Activated naive CD8-positive, alpha-beta T cell (primary cell): ENCODE measurements around the gene FAM131A.

Experiments used
- H3K27ac Mint-ChIP-seq: one replicate; pipeline ENCODE4 v1.8.0; 2021; ENCODE audit warnings: mixed read lengths
- H3K27me3 Mint-ChIP-seq: one replicate; pipeline ENCODE4 v1.8.0; 2021; ENCODE audit warnings: mixed read lengths
- H3K36me3 Mint-ChIP-seq: one replicate; pipeline ENCODE4 v1.8.0; 2021; ENCODE audit warnings: mixed read lengths
- H3K4me1 Mint-ChIP-seq: one replicate; pipeline ENCODE4 v1.8.0; 2021; ENCODE audit warnings: low read depth, mixed read lengths
- H3K4me3 Mint-ChIP-seq: one replicate; pipeline ENCODE4 v1.8.0; 2021; ENCODE audit warnings: mild to moderate bottlenecking, mixed read lengths
- H3K9me3 Mint-ChIP-seq: one replicate; pipeline ENCODE4 v1.8.0; 2021; ENCODE audit warnings: low read depth, mixed read lengths

Gene FAM131A

GRCh38 chr3:184343200-184343876 is 5.9 kb downstream of the FAM131A start:
- Mint-ChIP-seq H3K4me3 (no peak overlapping the region), H3K4me1 (peaks cover 4% of the 10 kb centered on the region), H3K36me3 (peaks cover 6% of the 10 kb centered on the region), H3K27ac (no peak overlapping the region), H3K9me3 (no peaks in the 10 kb centered on the region), H3K27me3 (no peaks in the 10 kb centered on the region)

GRCh38 chr3:184344579-184345316 is 7.3 kb downstream of the FAM131A start:
- Mint-ChIP-seq H3K9me3 (no peaks in the 10 kb centered on the region), H3K27ac (no peak overlapping the region), H3K27me3 (no peaks in the 10 kb centered on the region), H3K36me3 (peaks cover 6% of the 10 kb centered on the region), H3K4me1 (no peaks in the 10 kb centered on the region), H3K4me3 (no peak overlapping the region)

GRCh38 chr3:184345317-184346144 is 8.1 kb downstream of the FAM131A start:
- Mint-ChIP-seq H3K9me3 (no peaks in the 10 kb centered on the region), H3K27me3 (no peaks in the 10 kb centered on the region), H3K4me1 (no peaks in the 10 kb centered on the region), H3K36me3 (peaks cover 6% of the 10 kb centered on the region), H3K27ac (no peak overlapping the region), H3K4me3 (no peak overlapping the region)

- peaks cover 6% of the 10 kb centered on the region for H3K36me3 Mint-ChIP-seq
- no peaks in the 10 kb centered on the region for H3K4me1 Mint-ChIP-seq
- H3K27me3 Mint-ChIP-seq, result no peaks in the 10 kb centered on the region
- no peak overlapping the region for H3K4me3 Mint-ChIP-seq
- no peak overlapping the region for H3K27ac Mint-ChIP-seq
- H3K9me3 Mint-ChIP-seq, result no peaks in the 10 kb centered on the region
Observed at GRCh38 chr3:184346480-184347190, 9.2 kb downstream of the FAM131A start.

GRCh38 chr3:184347321-184348056 is 10.1 kb downstream of the FAM131A start:
- H3K36me3 Mint-ChIP-seq, result peaks cover 6% of the 10 kb centered on the region
- no peaks in the 10 kb centered on the region for H3K27me3 Mint-ChIP-seq
- H3K4me3 Mint-ChIP-seq, result no peak overlapping the region
- no peak overlapping the region for H3K27ac Mint-ChIP-seq
- no peaks in the 10 kb centered on the region for H3K4me1 Mint-ChIP-seq
- H3K9me3 Mint-ChIP-seq, result no peaks in the 10 kb centered on the region

GRCh38 chr3:184348057-184348382 is 10.6 kb downstream of the FAM131A start:
- no peaks in the 10 kb centered on the region for H3K4me1 Mint-ChIP-seq
- no peak overlapping the region for H3K27ac Mint-ChIP-seq
- H3K4me3 Mint-ChIP-seq, result no peak overlapping the region
- peaks cover 3% of the 10 kb centered on the region for H3K36me3 Mint-ChIP-seq
- H3K27me3 Mint-ChIP-seq, result no peaks in the 10 kb centered on the region
- no peaks in the 10 kb centered on the region for H3K9me3 Mint-ChIP-seq

- Mint-ChIP-seq H3K36me3 (peaks cover 3% of the 10 kb centered on the region), H3K9me3 (no peaks in the 10 kb centered on the region), H3K4me3 (no peak overlapping the region), H3K4me1 (no peaks in the 10 kb centered on the region), H3K27me3 (no peaks in the 10 kb centered on the region), H3K27ac (no peak overlapping the region)
Observed at GRCh38 chr3:184349563-184350470, 12.4 kb downstream of the FAM131A start.

GRCh38 chr3:184350618-184351017 is 13.2 kb downstream of the FAM131A start:
- no peaks in the 10 kb centered on the region for H3K36me3 Mint-ChIP-seq
- H3K4me1 Mint-ChIP-seq, result no peaks in the 10 kb centered on the region
- no peak overlapping the region for H3K4me3 Mint-ChIP-seq
- no peaks in the 10 kb centered on the region for H3K27me3 Mint-ChIP-seq
- no peaks in the 10 kb centered on the region for H3K9me3 Mint-ChIP-seq
- no peak overlapping the region for H3K27ac Mint-ChIP-seq

GRCh38 chr3:184351511-184352148 is 14.2 kb downstream of the FAM131A start:
- H3K36me3 Mint-ChIP-seq, result no peaks in the 10 kb centered on the region
- H3K27ac Mint-ChIP-seq, result no peak overlapping the region
- no peaks in the 10 kb centered on the region for H3K9me3 Mint-ChIP-seq

GRCh38 chr3:184352149-184352785 is 14.9 kb downstream of the FAM131A start:
- no peak overlapping the region for H3K4me3 Mint-ChIP-seq
- no peaks in the 10 kb centered on the region for H3K27me3 Mint-ChIP-seq
- peaks cover 2% of the 10 kb centered on the region for H3K36me3 Mint-ChIP-seq
- H3K9me3 Mint-ChIP-seq, result no peaks in the 10 kb centered on the region
- H3K4me1 Mint-ChIP-seq, result no peaks in the 10 kb centered on the region
- no peak overlapping the region for H3K27ac Mint-ChIP-seq

More at GRCh38 chr3:184351511-184352148, 14.2 kb downstream of the FAM131A start:
- H3K27me3 Mint-ChIP-seq, result no peaks in the 10 kb centered on the region
- H3K4me3 Mint-ChIP-seq, result no peak overlapping the region
- no peaks in the 10 kb centered on the region for H3K4me1 Mint-ChIP-seq

GRCh38 chr3:184352897-184353545 is 15.6 kb downstream of the FAM131A start:
- Mint-ChIP-seq H3K9me3 (no peaks in the 10 kb centered on the region), H3K36me3 (peaks cover 2% of the 10 kb centered on the region), H3K27me3 (no peaks in the 10 kb centered on the region), H3K27ac (no peak overlapping the region), H3K4me3 (no peak overlapping the region), H3K4me1 (no peaks in the 10 kb centered on the region)

GRCh38 chr3:184353546-184353941 is 16.1 kb downstream of the FAM131A start:
- no peak overlapping the region for H3K27ac Mint-ChIP-seq
- no peak overlapping the region for H3K4me3 Mint-ChIP-seq
- H3K36me3 Mint-ChIP-seq, result peaks cover 2% of the 10 kb centered on the region

More at GRCh38 chr3:184353546-184353941, 16.1 kb downstream of the FAM131A start:
- H3K4me1 Mint-ChIP-seq, result no peaks in the 10 kb centered on the region
- no peaks in the 10 kb centered on the region for H3K9me3 Mint-ChIP-seq
- no peaks in the 10 kb centered on the region for H3K27me3 Mint-ChIP-seq
